HG02852 (cell line): ENCODE results near the gene SEC24A.
"Not testable (repeated sequence)": the region's sequence is repeated elsewhere in the genome, so short reads cannot be mapped to it uniquely, and the experiment has no call there.

Experiments used
- ATAC-seq: cut with Tn5 transposase; IDR thresholded peaks from one replicate; pipeline ENCODE4 v1.9.1; 2021; ENCODE audit warnings: mild to moderate bottlenecking, moderate library complexity; ENCODE audit not compliant: unreplicated experiment

The SEC24A gene

GRCh38 chr5:134738963-134739661 is 90.5 kb downstream of the SEC24A start:
- ATAC-seq: no peak

- no peak for ATAC-seq
These were observed 92.5 kb downstream of the SEC24A start for GRCh38 chr5:134741052-134741451.

GRCh38 chr5:134742134-134742533 is 93.5 kb downstream of the SEC24A start:
- ATAC-seq: no peak

- ATAC-seq: no peak
These were observed 100.8 kb downstream of the SEC24A start for GRCh38 chr5:134749415-134749814.

- ATAC-seq: peak; percentile 27
These were observed 109.6 kb downstream of the SEC24A start for GRCh38 chr5:134758176-134758503.

GRCh38 chr5:134758504-134759341 is 110.1 kb downstream of the SEC24A start, which contains the start of gene DDX46:
DDX46 (plus strand) TSS chr5:134758779; CDS start chr5:134758939, 160 bp downstream.
- ATAC-seq: peak; percentile 98

GRCh38 chr5:134767528-134768291 is 119.1 kb downstream of the SEC24A start:
- not testable (repeated sequence) for ATAC-seq

GRCh38 chr5:134769206-134769605 is 120.6 kb downstream of the SEC24A start:
- no peak for ATAC-seq

- ATAC-seq: no peak
These were observed 124.0 kb downstream of the SEC24A start for GRCh38 chr5:134772461-134773125.

GRCh38 chr5:134777366-134777765 is 128.8 kb downstream of the SEC24A start:
- no peak for ATAC-seq
